SK-N-SH (cell line): ENCODE measurements around the gene C2orf49.

ENCODE experiments used
- FOXJ3 ChIP-seq: sonication (generic); formaldehyde crosslinking; IDR thresholded peaks from 2 replicates; pipeline ENCODE4 v1.5.1; 2020; ENCODE audit warnings: mild to moderate bottlenecking, missing genetic modification reagents
- RFX5 ChIP-seq: IDR thresholded peaks from 2 replicates; pipeline ENCODE4 v1.6.1; 2012; ENCODE audit warnings: mild to moderate bottlenecking, improper control_type of control experiment, low read length
- TEAD4 ChIP-seq: IDR thresholded peaks from 2 replicates; pipeline ENCODE4 v1.4.0; 2012; ENCODE audit warnings: mild to moderate bottlenecking, borderline replicate concordance; ENCODE audit not compliant: insufficient read depth
- TF ChIP-seq, protein P1 (sequence below): fragments of 200-600 bp; sonication (generic); IDR thresholded peaks from 2 replicates; pipeline ENCODE4 v1.6.1; 2017; ENCODE audit warnings: antibody characterized with exemption, mild to moderate bottlenecking, moderate library complexity

DNA sequence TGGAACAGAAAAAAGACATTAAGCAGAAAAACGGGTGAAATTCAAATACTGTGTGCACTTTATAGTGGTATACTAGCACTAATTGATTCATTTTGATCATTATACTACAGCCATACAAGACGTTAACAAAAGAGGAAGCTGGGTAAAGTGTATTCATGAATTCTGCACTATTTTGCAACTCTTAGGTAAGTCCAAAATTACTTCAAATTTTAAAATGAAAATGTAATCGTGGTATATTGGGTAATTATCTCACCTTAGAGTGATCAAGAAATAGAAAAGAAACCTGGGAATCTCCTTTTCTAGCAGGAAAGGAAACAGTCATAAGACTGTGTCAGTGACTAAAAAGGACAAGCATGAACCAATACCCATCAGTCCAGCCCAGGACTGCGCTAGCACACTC, 13.2 kb upstream of the C2orf49 start:
- TF ChIP-seq, protein P1, sequence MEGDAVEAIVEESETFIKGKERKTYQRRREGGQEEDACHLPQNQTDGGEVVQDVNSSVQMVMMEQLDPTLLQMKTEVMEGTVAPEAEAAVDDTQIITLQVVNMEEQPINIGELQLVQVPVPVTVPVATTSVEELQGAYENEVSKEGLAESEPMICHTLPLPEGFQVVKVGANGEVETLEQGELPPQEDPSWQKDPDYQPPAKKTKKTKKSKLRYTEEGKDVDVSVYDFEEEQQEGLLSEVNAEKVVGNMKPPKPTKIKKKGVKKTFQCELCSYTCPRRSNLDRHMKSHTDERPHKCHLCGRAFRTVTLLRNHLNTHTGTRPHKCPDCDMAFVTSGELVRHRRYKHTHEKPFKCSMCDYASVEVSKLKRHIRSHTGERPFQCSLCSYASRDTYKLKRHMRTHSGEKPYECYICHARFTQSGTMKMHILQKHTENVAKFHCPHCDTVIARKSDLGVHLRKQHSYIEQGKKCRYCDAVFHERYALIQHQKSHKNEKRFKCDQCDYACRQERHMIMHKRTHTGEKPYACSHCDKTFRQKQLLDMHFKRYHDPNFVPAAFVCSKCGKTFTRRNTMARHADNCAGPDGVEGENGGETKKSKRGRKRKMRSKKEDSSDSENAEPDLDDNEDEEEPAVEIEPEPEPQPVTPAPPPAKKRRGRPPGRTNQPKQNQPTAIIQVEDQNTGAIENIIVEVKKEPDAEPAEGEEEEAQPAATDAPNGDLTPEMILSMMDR, result no peak
- TF ChIP-seq TEAD4, result no peak
- TF ChIP-seq FOXJ3 (CRISPR knock-in tag), result no peak
- no peak for TF ChIP-seq RFX5
